HG02938 (cell line): ENCODE data around the gene TM9SF3.
A peak's percentile ranks its signal among the peaks of the same experiment; 100 is the strongest.
"Not testable (repeated sequence)": the region's sequence is repeated elsewhere in the genome, so short reads cannot be mapped to it uniquely, and the experiment has no call there.

ENCODE experiments used
- ATAC-seq: cut with Tn5 transposase; IDR thresholded peaks from one replicate; pipeline ENCODE4 v1.9.1; 2021; ENCODE audit warnings: mild to moderate bottlenecking, moderate library complexity; ENCODE audit not compliant: unreplicated experiment

Gene TM9SF3

DNA sequence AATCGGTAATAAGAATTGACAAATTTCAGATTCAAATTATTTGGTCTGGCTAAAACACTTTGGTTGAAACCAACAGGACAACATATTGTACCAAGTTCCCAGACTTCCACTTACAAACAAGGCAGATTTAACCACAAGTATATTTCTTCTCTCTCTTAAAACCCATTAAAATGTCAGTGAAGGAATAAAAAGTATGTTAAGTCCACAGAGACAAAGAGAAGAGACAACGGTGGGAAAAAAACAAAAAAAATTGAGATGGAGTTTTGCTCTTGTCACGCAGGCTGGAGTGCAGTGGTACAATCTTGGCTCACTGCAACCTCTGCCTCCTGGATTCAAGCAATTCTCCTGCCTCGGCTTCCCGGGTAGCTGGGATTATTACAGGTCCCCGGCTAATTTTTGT is 16.3 kb downstream of the TM9SF3 start:
- ATAC-seq, result no peak

DNA sequence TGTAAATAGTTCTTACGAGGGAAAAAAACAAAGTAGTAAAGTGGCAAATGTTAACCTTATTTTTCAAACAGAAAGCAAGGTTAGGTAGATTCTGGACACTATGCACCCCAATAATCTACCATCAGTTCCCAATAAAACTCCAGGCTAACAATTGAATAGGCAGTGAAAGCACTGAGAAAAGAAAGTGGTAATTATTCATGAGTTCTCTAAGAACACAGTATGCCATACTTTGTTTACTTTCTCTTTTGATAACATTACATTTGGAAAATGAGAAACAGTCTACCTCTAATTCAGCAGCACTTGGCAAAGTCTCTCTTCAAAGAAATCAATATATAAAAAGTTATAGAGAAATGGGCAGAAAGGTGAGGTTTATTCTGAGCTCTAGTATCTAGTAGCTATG is 18.4 kb downstream of the TM9SF3 start:
- no peak for ATAC-seq

DNA sequence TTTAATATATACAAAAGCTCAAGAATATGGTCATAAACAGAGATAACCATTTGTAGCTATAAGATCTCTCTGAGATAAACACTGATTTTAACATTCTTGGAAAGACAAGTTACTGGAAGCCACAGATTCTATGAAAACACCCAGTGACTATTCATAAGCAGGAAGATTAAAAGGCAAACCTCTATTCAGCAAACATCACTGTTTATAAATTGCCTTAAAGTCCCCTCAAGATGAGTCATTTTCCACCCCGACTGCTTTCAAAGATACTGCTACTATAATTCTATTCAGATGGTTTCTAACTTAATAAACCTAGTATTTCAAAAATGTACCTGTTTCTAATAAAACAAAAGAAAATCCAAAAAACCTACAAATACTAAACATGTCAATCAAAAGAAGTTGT is 21.0 kb downstream of the TM9SF3 start:
- no peak for ATAC-seq

DNA sequence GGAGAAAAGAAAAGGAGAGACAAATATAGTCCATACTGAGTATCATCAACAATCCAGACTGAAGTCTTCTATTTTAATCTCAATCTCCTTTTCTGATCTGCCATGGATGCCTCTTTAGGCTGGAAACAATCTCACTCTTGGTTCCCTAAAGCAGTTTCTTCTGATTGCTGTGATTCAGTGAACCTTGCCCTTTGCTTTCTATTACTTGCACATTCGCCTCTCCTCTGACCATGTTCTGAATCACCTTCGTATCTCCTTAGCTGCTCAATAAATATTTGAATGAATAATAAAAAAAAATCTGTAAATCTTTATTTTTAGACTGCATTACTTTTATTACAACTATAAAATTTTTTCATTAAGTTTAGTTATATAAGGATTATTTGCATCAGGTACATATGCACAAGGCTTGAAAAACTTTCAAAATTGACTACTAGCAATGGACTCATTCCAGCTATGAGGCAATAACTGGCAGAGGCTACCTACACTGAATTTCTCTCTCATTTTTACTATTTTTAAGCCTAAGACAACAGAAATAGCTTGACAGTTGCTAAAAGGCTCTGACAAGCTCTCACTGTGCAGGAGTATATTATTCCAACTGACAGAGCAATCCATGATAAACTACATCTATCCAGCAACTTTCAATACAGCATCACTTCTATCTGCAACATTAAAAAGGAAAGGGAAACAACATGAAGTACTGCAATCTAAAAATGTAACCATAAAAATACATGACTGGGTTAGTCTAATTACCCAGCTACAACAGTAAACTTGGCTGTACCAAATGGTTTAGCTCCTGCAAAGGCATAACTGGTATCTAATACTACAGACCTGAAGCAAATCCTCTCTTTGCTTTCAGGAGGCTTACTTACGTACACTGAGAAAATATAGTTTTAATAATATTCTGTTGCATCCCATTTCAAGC is 25.6 kb downstream of the TM9SF3 start:
- no peak for ATAC-seq

DNA sequence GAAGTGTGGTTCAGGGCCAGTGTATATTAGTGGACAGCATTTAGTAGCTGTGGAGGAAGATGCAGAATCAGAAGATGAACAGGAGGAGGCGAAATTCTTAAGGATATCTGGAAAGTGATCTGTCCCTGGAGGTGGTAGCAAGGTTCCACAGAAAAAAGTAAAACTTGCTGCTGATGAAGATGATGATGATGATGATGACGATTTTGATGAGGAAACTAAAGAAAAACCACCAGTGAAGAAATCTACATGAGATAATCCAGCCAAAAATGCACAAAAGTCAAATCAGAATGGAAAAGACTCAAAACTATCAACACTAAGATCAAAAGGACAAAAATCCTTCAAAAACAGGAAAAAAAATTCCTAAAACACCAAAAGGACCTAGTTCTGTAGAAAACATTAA is 26.3 kb downstream of the TM9SF3 start:
- no peak for ATAC-seq

DNA sequence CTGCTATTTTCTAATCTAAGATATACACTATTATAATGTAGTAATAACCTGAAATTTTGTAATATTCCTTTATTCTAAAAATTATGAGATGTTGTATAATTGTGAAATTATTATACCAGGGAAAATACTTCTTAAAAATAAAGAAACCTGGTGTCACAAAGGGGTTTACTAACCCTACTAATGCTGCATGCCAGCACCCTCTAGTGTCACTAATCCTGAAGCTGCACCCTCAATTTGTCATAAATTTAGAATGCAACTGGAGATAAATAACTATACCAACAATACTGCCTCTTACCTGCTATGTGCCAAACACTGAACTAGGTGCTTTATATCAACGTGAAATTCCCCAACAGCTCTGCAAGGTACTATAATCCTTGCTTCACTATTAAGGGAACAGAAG is 30.8 kb downstream of the TM9SF3 start:
- no peak for ATAC-seq

DNA sequence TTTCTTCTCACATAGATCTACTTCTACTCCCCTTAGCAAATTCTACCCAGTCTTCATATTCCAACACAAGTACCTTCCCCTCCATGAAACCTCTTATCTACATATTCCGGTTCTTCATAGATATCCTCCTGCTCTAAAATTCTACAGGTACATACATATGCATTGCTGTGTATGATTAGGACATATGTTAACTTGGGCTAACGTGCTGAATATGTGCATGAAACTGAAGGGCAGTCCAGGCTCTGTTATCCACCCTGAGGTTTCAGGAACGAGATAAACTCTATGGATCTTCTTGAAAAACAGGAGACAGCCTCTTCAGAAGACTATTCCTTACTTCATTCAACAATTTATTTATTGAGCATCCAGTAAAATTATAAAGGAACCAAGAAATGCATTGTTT is 31.5 kb downstream of the TM9SF3 start:
- ATAC-seq, result no peak

DNA sequence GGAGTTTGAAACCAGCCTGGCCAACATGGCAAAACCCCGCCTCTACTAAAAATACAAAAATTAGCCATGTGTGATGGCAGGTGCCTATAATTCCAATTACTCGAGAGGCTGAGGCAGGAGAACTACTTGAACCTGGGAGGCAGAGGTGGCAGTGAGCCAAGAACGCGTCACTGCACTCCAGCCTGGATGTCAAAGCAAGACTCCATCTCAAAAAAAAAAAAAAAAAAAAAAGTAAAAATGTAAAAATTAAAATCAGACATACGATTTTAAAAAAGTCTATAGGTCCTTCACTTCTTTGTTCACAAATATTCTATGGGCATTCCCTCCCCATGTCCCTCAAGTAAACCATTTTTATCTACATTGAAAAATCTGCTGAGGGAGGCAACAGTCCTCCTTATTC is 38.2 kb downstream of the TM9SF3 start:
- ATAC-seq, result no peak

DNA sequence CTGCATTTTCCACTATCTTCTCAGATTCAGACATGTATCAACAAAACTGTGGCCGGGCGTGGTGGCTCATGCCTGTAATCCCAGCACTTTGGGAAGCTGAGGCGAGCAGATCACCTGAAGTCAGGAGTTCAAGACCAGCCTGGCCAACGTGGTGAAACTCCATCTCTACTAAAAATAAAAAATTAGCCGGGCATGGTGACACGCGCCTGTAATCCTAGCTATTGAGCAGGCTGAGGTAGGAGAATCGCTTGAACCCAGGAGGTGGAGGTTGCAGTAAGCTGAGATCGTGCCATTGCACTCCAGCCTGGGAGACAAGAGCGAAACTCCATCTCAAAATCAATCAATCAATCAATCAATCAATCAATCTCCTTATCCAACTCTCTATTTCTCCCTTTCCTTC is 41.3 kb downstream of the TM9SF3 start:
- ATAC-seq, result not testable (repeated sequence)

DNA sequence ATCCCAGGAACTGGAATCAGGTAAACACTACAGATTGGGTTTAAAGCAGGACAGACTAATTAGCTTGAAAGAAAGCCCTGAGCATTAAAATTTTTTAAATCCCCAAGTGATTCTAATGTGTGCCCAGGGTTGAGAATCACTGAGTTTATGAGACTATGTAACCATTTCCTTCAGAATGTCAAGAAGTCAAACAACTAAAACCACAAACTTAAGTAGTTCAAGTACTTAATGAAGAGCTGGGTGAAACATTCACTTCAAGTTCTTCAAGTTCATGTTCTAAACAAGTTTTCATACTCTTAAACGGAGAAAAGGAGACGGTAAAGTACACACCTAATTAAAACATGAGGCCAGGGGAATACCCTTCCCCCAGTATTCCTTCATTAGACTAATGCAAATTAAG is 44.9 kb downstream of the TM9SF3 start:
- ATAC-seq, result no peak

DNA sequence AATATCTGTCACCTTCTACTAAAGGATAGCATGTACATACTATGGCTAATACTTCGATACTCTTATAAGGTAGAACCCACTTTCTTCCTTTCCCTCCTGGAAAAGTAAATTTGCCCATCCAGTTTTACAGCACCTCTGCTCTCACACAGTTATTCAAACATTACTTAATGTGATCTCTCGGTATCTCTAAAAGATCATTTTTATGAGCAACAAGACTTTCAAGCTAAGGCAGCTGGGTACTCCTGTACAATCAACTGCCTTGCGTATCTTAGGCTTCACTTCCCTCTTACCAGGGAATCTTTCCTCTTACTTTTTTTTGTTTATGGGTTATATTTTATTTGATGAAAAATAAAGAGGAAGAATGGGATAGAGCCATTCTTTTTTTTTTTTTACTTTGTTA is 46.6 kb downstream of the TM9SF3 start:
- no peak for ATAC-seq

DNA sequence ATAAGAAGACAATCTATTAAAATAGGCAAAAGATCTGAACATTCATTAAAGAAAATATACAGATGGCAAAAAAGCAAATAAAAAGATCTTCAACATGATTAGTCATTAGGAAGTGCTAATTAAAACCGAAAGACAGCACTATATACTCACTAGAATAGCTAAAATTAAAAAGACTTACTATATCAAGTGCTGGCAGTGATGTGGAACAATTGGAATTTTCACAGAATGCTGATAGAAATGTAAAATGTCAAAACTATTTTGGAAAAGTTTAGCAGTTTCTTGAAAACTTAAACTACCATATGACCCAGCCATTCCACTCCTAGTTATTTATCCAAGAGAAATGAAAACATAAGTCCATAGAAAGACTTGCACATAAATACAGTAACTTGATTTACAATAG is 48.1 kb downstream of the TM9SF3 start:
- ATAC-seq, result no peak

DNA sequence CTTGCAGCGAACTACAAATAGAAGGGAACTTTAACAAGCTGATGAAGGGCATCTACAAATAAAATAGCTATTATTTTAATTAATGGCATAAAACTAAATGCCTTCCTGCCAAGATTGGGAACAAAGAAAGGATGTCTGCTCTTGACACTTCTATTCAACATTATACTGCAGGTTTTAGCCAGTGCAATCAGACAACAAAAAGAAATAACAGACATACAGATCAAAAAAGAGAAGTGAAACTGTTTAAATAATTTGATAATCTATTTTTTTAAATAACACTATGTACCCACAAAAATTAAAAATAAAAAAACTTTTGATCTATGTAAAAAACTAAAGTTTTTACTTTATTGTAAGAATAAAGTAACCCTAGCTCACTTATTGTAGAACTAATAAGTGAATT is 50.7 kb downstream of the TM9SF3 start:
- no peak for ATAC-seq

DNA sequence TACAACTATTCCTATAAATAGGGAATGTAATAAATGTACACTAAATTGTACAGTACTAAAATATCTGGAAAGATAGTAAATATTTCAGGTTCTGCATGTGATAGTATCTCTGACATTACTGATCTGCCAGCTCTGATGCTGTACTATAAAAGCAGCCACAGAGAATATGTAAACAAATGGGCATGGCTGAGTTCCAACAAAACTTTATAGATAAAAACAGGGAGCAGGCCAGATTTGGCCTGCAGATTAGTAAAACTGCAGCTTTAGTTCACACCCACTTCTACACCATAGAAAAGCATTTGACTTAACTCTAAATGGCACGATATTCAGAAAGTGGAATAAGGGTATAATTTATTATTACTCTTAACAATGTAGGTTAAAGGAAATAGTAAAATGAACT is 54.3 kb downstream of the TM9SF3 start:
- no peak for ATAC-seq

DNA sequence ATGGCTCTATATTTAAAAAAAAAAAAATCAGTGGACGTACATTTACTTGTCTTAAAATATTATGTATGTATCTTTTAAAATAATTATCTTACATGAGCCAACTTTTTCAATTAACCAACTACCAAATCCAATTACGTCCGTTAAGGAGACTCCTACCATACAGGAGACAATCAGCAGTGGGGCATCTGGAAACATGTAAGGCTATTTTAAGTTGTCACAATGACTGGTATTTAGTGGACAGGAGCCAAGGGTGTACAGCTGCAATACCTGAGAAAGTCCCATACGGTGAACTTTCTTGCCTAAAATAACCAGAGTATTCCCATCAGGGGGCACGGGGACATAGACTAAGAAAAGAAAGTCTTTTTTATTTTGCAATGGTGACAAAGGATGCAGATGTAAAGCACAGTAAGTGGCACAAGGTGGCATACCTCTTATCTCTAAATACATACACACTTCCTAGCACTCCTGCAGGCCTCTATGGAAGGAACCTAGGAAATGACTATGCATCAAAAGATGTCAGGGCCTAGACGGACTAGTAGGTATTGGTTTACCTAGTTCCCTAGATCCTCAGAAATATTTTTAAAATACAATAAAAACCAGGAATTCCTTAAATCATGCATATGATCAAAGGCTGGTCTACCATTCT is 57.1 kb downstream of the TM9SF3 start:
- ATAC-seq, result no peak

DNA sequence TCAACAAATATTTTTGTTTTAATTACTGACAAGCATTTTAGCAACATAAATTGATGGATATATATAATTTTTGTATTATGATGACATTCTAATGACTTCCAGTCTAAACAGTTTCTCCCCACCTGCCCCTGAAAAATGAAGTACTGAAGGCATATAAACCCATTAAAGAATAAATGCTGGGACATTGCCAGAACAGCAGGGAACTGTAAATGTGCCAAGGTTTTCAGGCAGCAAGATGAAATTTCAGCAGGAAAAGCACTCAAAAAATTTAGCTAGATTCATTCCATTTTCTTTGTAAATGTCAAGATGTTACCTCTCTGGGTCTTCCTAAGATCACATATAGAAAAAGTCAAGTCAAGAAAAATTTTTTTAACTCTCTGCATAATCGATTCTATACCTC is 62.1 kb downstream of the TM9SF3 start:
- ATAC-seq, result no peak

DNA sequence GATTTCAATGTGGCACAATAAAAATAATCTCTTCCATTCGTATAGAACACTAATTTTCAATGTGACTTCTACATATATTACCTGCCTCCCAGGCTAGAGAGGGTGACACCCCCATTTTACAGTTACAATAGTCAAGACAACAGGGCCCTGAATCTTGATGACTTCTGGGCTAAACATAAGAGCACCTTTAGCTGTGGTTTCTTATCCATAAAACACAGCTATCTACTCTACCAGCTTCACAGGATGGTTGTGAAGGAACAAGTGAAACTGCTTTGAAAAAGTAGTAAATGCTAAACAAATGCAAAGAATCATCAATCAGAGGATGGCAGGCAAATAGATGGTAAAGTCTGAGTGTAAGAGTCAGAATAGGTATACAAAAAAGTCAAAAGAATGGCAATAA is 69.5 kb downstream of the TM9SF3 start:
- ATAC-seq, result no peak

DNA sequence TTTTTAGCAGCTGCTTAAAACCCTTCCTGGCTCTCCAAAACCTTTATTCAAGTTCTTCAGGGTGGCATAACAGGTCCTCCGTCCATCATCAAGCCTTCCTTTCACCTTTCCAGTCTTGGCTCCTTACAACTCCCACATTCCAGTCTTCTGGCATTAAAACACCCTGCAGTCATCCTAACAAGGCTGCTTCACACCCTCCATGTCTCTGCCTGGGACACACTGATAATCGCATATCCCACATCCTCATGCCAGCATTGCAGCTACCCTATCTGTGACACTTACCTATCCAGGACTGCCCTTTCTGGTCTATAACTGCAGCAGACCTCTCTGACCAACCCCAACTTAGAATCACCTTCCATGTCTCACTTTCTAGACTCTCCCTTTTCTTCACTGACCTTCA is 70.5 kb downstream of the TM9SF3 start:
- ATAC-seq, result no peak

DNA sequence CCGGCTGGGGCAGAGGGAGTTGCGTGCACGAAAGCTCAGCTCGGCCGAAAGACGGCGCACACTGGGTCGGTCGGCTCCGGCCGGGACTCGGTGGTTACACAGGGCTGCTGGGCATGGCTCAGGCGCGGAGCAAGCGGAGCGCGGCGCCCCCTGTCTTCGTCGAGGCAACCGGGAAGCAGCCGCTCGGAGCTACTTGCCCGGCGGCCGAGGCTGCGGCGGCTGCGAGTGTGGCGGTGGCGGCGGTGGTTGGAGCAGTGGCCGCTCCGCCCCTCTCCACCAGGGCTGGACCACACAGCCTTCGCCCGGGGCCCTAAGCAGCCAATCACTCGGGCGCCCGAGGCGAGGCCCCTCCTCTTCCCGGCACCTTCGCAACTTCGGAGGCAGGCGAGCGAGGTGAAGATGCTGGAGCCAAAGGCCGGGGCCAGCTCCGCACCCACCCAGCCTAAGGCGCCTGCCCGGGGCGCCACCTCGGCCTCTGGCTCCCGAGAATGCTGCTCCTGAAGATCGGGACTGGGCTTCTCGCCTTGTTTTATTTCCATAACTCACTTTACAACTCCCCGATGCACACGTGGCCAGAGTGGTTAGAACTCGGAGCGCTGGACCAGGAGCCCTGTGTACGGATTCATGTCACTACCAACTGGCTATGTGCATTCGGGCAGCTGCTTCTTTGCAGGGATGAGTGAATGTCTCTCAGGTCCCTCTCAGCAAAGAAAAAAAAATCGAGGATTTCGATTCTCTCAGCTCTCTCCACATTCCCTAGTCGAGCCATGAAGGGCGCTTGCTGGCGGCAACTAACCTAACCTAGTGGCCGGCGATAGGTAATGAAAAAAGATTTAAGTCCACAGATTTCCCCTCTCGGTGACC is 72.9 kb downstream of the TM9SF3 start, which contains the start of gene TLL2:
Gene TLL2 (minus strand): TSS at position 229 of the 864 bp plus-strand sequence. CDS start 241 bp downstream, outside the sequence.
- ATAC-seq, result peak; percentile 66

DNA sequence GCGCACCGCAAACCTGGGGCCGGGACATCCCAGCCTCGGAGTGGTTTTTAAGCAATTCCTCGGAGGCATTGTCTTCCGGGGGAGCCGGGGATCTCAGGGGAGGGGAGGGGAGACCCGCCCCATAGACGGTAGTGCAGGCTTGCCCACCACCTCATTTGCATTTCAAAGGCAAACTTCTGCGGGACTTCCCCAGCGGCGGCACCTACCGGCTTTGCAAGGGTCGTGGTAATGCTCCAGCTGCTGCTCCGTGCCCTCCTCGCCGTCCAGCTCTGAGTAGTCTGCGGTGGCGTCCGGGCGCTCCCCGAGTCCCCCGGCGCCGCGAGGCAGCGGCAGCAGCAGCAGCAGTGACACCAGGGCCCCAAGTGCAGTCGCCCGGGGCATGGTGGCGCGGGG is 73.5 kb downstream of the TM9SF3 start:
- ATAC-seq, result peak; percentile 29

DNA sequence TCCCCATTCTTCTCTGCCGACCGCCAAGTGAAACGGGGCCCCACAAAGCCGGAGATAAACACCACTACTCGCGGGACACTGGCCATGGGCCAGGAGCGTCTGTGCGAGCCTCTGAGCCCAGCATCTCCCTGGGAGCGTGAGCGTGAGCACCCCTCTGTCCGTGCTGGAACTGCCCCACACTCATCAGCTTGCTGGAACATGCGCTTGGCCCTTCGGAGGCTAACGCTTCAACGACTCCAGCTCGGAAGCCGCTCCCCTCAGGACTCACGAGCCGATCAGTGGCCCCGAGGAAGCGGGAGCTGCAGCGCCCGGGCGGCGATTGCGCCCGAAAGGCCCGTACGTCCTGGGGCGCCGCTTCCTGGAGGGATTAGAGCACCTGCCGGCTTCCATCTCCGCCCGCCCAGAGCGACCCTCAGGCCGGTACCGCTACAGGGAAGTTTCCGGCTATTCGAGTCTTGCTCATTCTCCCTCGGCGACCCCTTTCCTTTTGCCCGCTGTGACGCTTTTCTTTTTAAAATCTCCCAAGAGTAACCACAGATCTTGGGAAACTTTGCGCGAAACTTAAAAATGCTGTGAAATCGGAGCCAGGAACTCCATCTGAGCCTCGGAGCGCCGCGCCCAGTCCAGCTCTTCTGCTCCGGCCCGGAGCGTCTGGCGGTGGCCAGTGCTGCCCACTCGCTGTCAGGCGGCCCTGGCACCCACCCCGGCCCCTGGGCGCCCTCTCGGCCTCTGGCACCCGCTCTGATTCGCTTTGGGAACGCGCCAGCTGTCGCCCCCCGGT is 74.1 kb downstream of the TM9SF3 start:
- ATAC-seq, result no peak
